Activated CD8-positive, alpha-beta T cell treated with anti-CD3 and anti-CD28 coated beads for 36 hours (primary cell): Measurements from ENCODE around the gene PRDM10. TPM values are rescaled to one million over a fixed set of nuclear protein-coding genes. Genes with fewer than 3 reads are reported as not detected.
A peak's percentile ranks its signal among the peaks of the same experiment; 100 is the strongest.

Experiments used
- ATAC-seq: fragments of 200-7000 bp; cut with Tn5 transposase; one replicate; pipeline ENCODE4 v1.10.0; 2021; ENCODE audit warnings: mild to moderate bottlenecking, moderate library complexity
- CTCF ChIA-PET: fragments of 350-600 bp; sonication (Branson Sonifier 250); formaldehyde crosslinking; loops from one replicate; lab custom pipeline; 2021; ENCODE audit warnings: antibody characterized with exemption; lab: Charles Lee
- POLR2A ChIA-PET: fragments of 350-600 bp; sonication (Branson Sonifier 250); formaldehyde crosslinking; loops from one replicate; lab custom pipeline; 2021; ENCODE audit warnings: antibody characterized with exemption; lab: Charles Lee
- DNase-seq: peaks from one replicate; pipeline ENCODE4 v3.0.0-alpha.2; 2020
- H3K27ac Mint-ChIP-seq: one replicate; pipeline ENCODE4 v1.8.0; 2021; ENCODE audit warnings: mild to moderate bottlenecking, mixed read lengths
- H3K27me3 Mint-ChIP-seq: one replicate; pipeline ENCODE4 v1.8.0; 2021; ENCODE audit warnings: mixed read lengths
- H3K36me3 Mint-ChIP-seq: one replicate; pipeline ENCODE4 v1.8.0; 2021; ENCODE audit warnings: low read depth, mixed read lengths
- H3K4me1 Mint-ChIP-seq: one replicate; pipeline ENCODE4 v1.8.0; 2021; ENCODE audit warnings: low read depth, mixed read lengths
- H3K4me3 Mint-ChIP-seq: one replicate; pipeline ENCODE4 v1.8.0; 2021; ENCODE audit warnings: mild to moderate bottlenecking, moderate library complexity, mixed read lengths
- H3K9me3 Mint-ChIP-seq: one replicate; pipeline ENCODE4 v1.8.0; 2021; ENCODE audit warnings: mixed read lengths
- intact Hi-C: fragments of 100-400 bp; cut with micrococcal nuclease; formaldehyde crosslinking; loops from one replicate; pipeline ENCODE4 v1.10.0; 2022
- total RNA-seq, 2 experiments: library from RNA; stranded (reverse); gene quantifications; one replicate each; pipeline ENCODE4 v1.2.3, GENCODE V29; 2021
- TF ChIP-seq, protein P1 (sequence below): fragments of 200-600 bp; IDR thresholded peaks from one replicate; pipeline ENCODE4 v1.8.0; 2022; ENCODE audit warnings: antibody characterized with exemption, mild to moderate bottlenecking

The PRDM10 gene
- total RNA-seq, 2 experiments from 2014 or later, result 15.6 to 18.8 TPM

DNA sequence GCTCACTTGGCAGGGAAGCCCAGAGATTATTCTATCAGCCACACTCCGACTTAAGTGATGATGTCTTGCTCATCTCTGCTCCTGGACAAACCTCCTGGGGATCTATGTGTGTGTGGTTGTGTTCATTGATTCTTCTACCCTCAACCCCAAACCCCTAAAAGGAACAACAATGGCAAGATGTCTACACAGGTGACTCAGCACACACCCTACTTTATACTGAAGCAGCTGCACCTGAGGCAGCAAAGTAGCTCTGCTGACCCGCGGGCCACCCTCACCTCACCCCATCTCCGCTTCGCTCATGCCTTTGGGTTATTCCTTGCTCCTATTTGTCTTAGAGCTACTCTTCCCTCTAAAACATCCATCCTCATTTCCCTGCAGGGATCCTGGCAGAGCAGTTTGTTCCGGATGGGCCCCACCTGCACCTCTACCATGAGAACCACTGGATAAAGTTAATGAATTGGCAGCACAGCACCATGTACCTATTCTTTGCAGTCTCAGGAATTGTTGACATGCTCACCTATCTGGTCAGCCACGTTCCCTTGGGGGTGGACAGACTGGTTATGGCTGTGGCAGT lies 148.3 kb downstream of the PRDM10 start:
- TF ChIP-seq, protein P1, sequence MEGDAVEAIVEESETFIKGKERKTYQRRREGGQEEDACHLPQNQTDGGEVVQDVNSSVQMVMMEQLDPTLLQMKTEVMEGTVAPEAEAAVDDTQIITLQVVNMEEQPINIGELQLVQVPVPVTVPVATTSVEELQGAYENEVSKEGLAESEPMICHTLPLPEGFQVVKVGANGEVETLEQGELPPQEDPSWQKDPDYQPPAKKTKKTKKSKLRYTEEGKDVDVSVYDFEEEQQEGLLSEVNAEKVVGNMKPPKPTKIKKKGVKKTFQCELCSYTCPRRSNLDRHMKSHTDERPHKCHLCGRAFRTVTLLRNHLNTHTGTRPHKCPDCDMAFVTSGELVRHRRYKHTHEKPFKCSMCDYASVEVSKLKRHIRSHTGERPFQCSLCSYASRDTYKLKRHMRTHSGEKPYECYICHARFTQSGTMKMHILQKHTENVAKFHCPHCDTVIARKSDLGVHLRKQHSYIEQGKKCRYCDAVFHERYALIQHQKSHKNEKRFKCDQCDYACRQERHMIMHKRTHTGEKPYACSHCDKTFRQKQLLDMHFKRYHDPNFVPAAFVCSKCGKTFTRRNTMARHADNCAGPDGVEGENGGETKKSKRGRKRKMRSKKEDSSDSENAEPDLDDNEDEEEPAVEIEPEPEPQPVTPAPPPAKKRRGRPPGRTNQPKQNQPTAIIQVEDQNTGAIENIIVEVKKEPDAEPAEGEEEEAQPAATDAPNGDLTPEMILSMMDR, result no peak
- ChIA-PET CTCF (no interaction called here), POLR2A (no interaction called here)
- intact Hi-C loops, result no loop called here
- no peaks in the 10 kb centered on the region for H3K9me3 Mint-ChIP-seq
- peaks cover 29% of the 10 kb centered on the region for H3K4me1 Mint-ChIP-seq
- ATAC-seq (peak; percentile 10), DNase-seq (no peak)
- H3K4me3 Mint-ChIP-seq, result no peak overlapping the region
- H3K27ac Mint-ChIP-seq, result peak overlapping the region; percentile 82
- H3K27me3 Mint-ChIP-seq, result no peaks in the 10 kb centered on the region
- peaks cover 2% of the 10 kb centered on the region for H3K36me3 Mint-ChIP-seq

DNA sequence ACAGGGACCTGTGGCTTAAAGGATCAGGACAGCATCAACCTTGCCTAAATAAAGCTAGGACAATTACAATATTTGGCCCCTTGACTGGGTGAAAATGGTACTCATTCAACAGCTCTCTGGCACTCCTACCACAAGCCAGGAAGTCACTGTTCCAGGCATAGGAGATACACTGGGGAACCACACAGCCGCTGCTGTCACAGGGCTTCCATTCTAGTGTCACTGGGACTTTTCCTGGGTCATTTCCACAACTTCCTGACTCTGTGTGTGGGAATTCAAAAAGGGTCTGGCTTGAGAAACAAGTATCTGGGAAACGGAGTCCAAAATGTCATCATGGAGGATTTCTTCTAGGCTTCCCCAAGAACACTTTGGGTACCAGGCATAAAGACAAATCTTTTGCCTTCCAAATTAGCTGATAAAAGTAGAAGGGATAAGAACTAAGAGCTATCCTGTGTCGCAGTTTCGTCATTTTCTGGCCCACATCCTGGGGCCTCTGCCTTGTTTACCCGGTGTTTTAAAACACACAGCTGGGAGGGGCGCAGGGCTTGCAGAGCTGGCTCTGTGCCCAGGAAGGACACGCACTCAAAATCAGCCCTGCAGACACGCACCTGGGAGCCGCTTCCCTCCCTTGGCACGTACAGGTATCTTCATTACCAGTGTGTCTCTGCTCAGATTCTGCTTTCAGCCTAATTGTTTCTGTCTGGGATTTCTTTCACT lies 149.0 kb downstream of the PRDM10 start:
- Mint-ChIP-seq H3K27ac (peak overlapping the region; percentile 82), H3K9me3 (no peaks in the 10 kb centered on the region), H3K36me3 (peaks cover 2% of the 10 kb centered on the region), H3K4me3 (no peak overlapping the region), H3K4me1 (peaks cover 27% of the 10 kb centered on the region), H3K27me3 (no peaks in the 10 kb centered on the region)
- peak; percentile 91 for ATAC-seq
- CTCF ChIA-PET, result no interaction called here
- TF ChIP-seq, protein P1, result no peak
- intact Hi-C loops, result no loop called here
- peak; percentile 74 for DNase-seq
- POLR2A ChIA-PET, result interaction anchor here (0.6 kb wide), 1 partner anchor 50 kb away, joined by 3 read pairs; no protein-coding TSS in a partner anchor

DNA sequence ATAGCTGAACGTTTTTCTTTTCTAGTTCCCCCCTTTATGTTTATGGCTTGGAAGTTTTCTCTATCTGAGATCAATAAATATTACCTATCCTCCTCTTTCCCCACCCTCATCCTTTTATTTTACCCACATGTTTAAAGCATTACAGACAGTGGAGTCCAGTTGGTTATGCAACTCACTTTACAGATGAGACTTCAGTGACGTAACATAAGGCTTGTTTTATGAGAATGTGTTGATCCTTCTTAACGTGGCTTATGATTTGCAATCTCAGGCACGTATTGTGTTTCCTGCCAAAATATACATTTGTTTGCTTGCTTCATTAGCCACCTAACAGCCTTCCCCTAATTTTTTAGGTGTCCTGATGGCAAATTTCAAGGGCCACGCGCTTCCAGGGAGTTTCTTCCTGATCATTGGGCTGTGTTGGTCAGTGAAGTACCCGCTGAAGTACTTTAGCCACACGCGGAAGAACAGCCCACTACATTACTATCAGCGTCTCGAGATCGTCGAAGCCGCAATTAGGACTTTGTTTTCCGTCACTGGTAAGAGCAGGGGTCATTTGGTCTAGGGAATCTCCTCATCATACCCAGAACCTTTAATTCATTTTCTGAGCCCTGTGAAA lies 150.4 kb downstream of the PRDM10 start:
- no peaks in the 10 kb centered on the region for H3K9me3 Mint-ChIP-seq
- no peak for DNase-seq
- H3K27ac Mint-ChIP-seq, result no peak overlapping the region
- intact Hi-C loops, result no loop called here
- TF ChIP-seq, protein P1, result no peak
- CTCF ChIA-PET, result no interaction called here
- POLR2A ChIA-PET, result no interaction called here
- no peaks in the 10 kb centered on the region for H3K27me3 Mint-ChIP-seq
- H3K36me3 Mint-ChIP-seq, result no peaks in the 10 kb centered on the region
- no peak for ATAC-seq
- H3K4me3 Mint-ChIP-seq, result no peak overlapping the region
- H3K4me1 Mint-ChIP-seq, result peaks cover 27% of the 10 kb centered on the region

Other genes with a start within 250 kb of the PRDM10 start
- gene TMEM45B, start 187.0 kb downstream of the PRDM10 start, total RNA-seq, result under 1 TPM; 0.47 to 0.49 TPM
- 10 to 100 TPM; 35.2 to 36.6 TPM for gene NFRKB, start 107.3 kb downstream of the PRDM10 start, total RNA-seq
- 10 to 100 TPM; 25.5 to 29.8 TPM for gene APLP2, start 67.1 kb upstream of the PRDM10 start, total RNA-seq
- not detected for gene ST14, start 156.9 kb upstream of the PRDM10 start, total RNA-seq